Pulmonary artery endothelial cell (primary cell): ENCODE measurements around the gene G6PD. TPM values are rescaled to one million over a fixed set of nuclear protein-coding genes. Genes with fewer than 3 reads are reported as not detected.
"Not testable (repeated sequence)": the region's sequence is repeated elsewhere in the genome, so short reads cannot be mapped to it uniquely, and the experiment has no call there.

Experiments used
- DNase-seq: peaks from one replicate; pipeline ENCODE4 v3.0.0-alpha.2; 2011; ENCODE audit warnings: low read depth, low spot score
- total RNA-seq: library from RNA; depleted of rRNA; stranded (reverse); fragments of >200 nt; gene quantifications from 2 replicates; pipeline ENCODE4 v1.2.3, GENCODE V29; 2014

Gene G6PD
- total RNA-seq, 1 donor from 2014 or later = 67.9 TPM

- DNase-seq = no peak
Measured at GRCh38 chrX:154515090-154515965, 31.3 kb downstream of the G6PD start.

- no peak for DNase-seq
Measured at GRCh38 chrX:154513716-154514115, 32.9 kb downstream of the G6PD start.

GRCh38 chrX:154512879-154513553 lies 33.6 kb downstream of the G6PD start:
- no peak for DNase-seq

DNA sequence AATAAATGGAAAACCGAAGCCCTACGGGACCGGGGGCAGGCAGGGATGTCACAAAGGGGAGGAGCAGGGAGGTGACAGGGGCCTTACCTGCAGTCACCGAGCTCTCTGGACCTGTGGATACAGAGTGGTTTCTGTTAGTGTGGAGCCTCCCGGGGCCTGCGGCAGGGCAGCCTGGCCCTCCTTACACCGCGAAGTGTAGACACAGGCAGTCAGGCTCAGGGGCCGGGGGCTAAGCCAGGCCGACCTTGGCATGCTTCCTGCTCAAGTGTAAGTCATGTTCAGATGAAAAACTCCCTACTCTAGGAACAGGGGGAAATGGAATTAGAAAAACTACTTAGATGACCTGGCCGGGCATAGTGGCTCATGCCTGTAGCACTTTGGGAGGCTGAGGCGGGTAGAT lies 34.9 kb downstream of the G6PD start:
- no peak for DNase-seq

- no peak for DNase-seq
Measured at GRCh38 chrX:154509455-154509854, 37.2 kb downstream of the G6PD start.

- no peak for DNase-seq
Measured at GRCh38 chrX:154508384-154508745, 38.3 kb downstream of the G6PD start.

GRCh38 chrX:154507673-154508383 lies 38.8 kb downstream of the G6PD start:
- no peak for DNase-seq

DNA sequence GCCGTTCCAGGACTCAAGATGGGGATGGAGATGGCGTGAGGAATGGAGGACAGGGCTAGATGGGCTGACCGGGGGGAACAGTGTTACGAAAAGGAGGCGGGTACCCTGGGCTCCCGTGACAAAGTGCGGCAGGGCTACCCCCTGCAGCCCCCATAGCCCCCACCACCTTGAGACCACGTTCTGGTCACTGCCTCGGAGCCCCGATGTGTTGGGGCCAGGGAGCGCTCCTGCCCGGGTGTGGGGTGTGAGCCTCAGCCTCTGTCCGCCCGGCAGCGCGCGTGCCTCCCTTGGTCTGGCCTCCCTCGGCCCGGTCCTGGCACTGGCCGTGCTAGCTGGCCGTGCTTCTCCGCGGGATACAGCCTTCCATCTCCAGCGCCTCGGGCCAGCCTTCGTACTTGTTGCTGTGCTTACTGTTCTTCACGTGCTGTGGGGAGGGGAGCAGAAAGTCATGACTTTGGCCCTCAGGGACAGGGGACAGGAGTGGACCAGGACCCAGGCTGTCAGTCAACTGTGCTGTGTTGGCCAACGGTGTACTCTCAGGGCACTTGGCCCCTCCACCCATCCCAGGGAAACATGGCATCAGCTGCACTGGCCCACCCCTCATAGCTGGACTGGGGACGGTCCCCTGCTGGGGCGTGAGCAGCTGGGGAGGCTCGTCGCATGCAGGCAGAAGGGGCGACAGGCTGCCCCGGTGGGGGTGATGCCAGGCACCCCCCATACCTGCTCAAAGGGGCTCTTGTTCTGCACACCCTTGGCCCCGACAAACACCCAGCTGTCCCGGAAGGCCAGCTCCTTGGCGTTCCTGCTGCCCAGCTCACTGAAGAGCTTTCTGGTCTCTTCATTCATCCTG lies 39.9 kb downstream of the G6PD start:
- no peak for DNase-seq

DNA sequence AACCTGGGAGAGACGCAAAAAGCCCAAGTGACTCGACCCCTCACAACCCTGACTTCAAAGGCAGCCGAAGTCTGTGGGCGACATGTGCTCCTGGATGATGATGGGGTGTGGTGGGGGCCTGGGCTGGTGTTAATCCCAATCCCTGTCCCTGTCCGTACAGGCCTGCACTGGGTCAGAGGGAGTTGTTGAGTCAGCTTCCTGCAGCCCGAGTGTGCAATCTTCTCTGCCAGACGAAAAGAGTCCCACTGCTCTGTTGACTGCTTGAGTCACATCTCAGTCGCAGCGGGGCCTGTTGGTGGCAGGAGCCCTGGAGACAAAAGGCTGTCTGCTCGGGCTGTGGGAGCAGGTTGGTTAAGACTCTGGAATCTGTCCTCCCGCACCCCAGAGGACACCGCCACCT lies 40.9 kb downstream of the G6PD start:
- no peak for DNase-seq

- no peak for DNase-seq
Measured at GRCh38 chrX:154502989-154503388, 43.7 kb downstream of the G6PD start.

- DNase-seq = no peak
Measured at GRCh38 chrX:154502098-154502497, 44.5 kb downstream of the G6PD start.

DNA sequence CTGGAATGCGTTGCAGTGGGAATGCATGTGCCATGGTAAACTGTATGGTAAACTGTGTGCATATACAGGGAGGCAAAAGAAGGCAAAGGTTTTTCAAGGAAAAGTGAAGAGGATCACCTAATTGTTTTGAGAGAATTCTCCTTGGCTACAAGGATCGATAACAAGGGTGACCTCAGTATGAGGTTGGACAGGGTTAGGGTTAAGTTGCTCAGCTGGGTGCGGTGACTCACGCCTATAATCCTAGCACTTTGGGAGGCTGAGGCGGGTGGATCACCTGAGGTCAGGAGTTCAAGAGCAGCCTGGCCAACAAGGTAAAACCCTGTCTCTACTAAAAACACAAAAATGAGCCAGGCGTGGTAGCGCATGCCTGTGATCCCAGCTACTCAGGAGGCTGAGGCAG lies 45.2 kb downstream of the G6PD start:
- not testable (repeated sequence) for DNase-seq

GRCh38 chrX:154496591-154497137 lies 50.0 kb downstream of the G6PD start:
- DNase-seq = not testable (repeated sequence)

GRCh38 chrX:154495472-154495922 lies 51.1 kb downstream of the G6PD start:
- no peak for DNase-seq

- no peak for DNase-seq
Measured at GRCh38 chrX:154494715-154495114, 51.9 kb downstream of the G6PD start.

DNA sequence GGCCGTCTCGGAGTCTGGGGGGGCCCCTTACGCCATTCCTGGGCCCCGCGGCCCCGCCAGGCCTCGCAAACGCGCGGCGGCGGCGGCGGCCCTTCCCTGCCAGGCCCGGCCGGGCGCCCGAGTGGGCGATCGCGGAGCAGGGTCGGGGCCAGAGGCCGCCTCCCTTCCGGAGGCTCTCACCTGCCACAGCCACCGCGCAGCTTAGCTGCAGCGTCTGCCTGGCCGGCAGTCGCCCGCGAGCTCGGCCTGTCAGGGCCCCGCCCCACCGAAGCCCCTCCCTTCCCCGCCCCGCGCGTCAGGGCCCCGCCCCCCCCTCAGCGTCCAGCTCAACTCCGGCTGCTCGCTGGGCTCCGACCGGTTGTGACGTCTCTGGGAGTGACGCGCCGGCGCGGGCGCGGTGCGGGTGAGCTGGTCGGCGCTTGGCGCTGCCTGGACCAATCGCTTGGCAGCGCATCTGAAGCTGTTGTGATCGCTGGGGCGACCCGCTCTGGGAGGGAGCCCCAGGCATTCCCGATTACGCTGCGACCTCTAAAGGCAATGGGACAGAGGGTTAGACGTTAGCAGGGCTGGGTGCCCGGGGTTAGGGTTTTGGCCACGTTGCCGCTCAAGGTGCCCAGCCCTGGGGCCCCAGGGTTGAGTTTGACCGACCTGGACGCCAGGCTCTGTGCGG lies 56.1 kb downstream of the G6PD start, which contains the start of gene SLC10A3:
TSS of gene SLC10A3 (minus strand) at position 216 of the 670 bp plus-strand sequence. CDS start 1,689 bp downstream, outside the sequence.
- peak; percentile 73 for DNase-seq

DNA sequence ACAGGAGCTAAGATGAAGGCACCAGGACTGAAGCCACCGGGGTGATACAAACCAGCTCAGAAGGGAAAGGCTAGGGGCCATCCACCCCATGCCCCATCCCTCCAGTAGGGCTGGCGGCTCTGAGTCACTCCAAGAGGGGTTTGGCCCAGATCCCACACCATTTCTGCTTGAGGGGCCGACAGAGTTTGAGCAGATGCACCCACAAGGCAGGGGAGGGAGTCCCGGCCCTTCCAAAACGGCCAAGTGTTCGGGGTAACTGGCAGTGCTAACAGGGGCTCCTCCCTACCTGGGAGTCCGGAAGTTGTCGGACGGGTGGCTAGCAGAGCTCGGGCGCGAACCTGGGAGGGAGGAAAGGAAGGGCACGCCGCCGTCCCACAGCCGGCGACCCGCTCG lies 56.6 kb downstream of the G6PD start:
- DNase-seq = no peak

GRCh38 chrX:154489182-154489581 lies 57.5 kb downstream of the G6PD start:
- DNase-seq = no peak

GRCh38 chrX:154488336-154489075 lies 58.1 kb downstream of the G6PD start:
- DNase-seq = no peak
